CD14-positive monocyte (primary cell): ENCODE measurements around the gene GBP3. TPM values are rescaled to one million over a fixed set of nuclear protein-coding genes. Genes with fewer than 3 reads are reported as not detected.
"Not testable (repeated sequence)": the region's sequence is repeated elsewhere in the genome, so short reads cannot be mapped to it uniquely, and the experiment has no call there.

Source experiments
- DNase-seq, 3 donors: peaks; one replicate each; pipeline ENCODE4 v3.0.0-alpha.2; 2011 to 2022
- H2AFZ ChIP-seq: 2 replicates; pipeline ENCODE4 v1.6.0; 2012; ENCODE audit warnings: mild to moderate bottlenecking, low read depth, low read length, inconsistent platforms; ENCODE audit not compliant: insufficient read depth, poor library complexity, severe bottlenecking
- H3K27ac ChIP-seq, 2 donors: 1 replicate in 1 of 2; 2 replicates in 1 of 2; pipeline ENCODE4 v1.5.1; 2012 to 2013; ENCODE audit warnings: low read length in 2 of 2, control low read depth in 1 of 2, inconsistent platforms in 1 of 2, low read depth in 1 of 2, mild to moderate bottlenecking in 1 of 2
- H3K27me3 ChIP-seq, 2 donors: one replicate each; pipeline versions ENCODE4 v1.6.0 to v1.6.1; 2011 to 2013; ENCODE audit warnings: low read length in 2 of 2; ENCODE audit not compliant: control insufficient read depth in 2 of 2, insufficient read depth in 2 of 2
- H3K36me3 ChIP-seq, 2 donors: replicated peaks in 1 of 2; 1 replicate in 1 of 2; 2 replicates in 1 of 2; pipeline versions ENCODE4 v1.5.1 to v1.6.1; 2012 to 2013; ENCODE audit warnings: low read length in 2 of 2, control low read depth in 1 of 2, inconsistent platforms in 1 of 2, mild to moderate bottlenecking in 1 of 2; ENCODE audit not compliant: insufficient read depth in 2 of 2, control insufficient read depth in 1 of 2
- H3K4me1 ChIP-seq, 2 donors: 1 replicate in 1 of 2; 2 replicates in 1 of 2; pipeline versions ENCODE4 v1.5.1 to v1.6.1; 2012 to 2013; ENCODE audit warnings: low read length in 2 of 2, control low read depth in 1 of 2, inconsistent platforms in 1 of 2, mild to moderate bottlenecking in 1 of 2, moderate library complexity in 1 of 2; ENCODE audit not compliant: insufficient read depth in 2 of 2, control insufficient read depth in 1 of 2
- H3K4me2 ChIP-seq: replicated peaks from 2 replicates; pipeline ENCODE3; 2012; ENCODE audit warnings: low read length, moderate library complexity, mild to moderate bottlenecking; ENCODE audit not compliant: poor library complexity, severe bottlenecking; ENCODE audit errors: extremely low read depth
- H3K4me3 ChIP-seq, 3 experiments: fragments of 200-600 bp in 1 of 3; sonication (generic) in 1 of 3; replicated peaks in 1 of 3; 1 replicate in 2 of 3; 2 replicates in 1 of 3; pipeline ENCODE4 v1.5.1; 2011 to 2013; ENCODE audit warnings: low read length in 3 of 3, mild to moderate bottlenecking in 3 of 3, control low read depth in 2 of 3, low read depth in 2 of 3, inconsistent platforms in 1 of 3, moderate library complexity in 1 of 3
- H3K79me2 ChIP-seq: 2 replicates; pipeline ENCODE4 v1.6.0; 2012; ENCODE audit warnings: mild to moderate bottlenecking, control low read depth, inconsistent platforms, low read length, moderate library complexity; ENCODE audit not compliant: insufficient read depth
- H3K9ac ChIP-seq: 2 replicates; pipeline ENCODE4 v1.6.0; 2017; ENCODE audit warnings: low read length, mild to moderate bottlenecking; ENCODE audit not compliant: insufficient read depth, poor library complexity, severe bottlenecking
- H3K9me3 ChIP-seq, 2 donors: replicated peaks in 1 of 2; 1 replicate in 1 of 2; 2 replicates in 1 of 2; pipeline versions ENCODE4 v1.5.1 to v1.6.1; 2012 to 2013; ENCODE audit warnings: low read length in 2 of 2, control low read depth in 1 of 2; ENCODE audit not compliant: control insufficient read depth in 1 of 2, insufficient read depth in 1 of 2
- H4K20me1 ChIP-seq: 2 replicates; pipeline ENCODE4 v1.6.0; 2012; ENCODE audit warnings: mild to moderate bottlenecking, low read length, control low read depth, moderate library complexity; ENCODE audit not compliant: insufficient read depth
- H3K27ac Mint-ChIP-seq, 7 donors: one replicate each; pipeline ENCODE4 v1.8.0; 2020; ENCODE audit warnings: mild to moderate bottlenecking in 7 of 7, mixed read lengths in 7 of 7, moderate library complexity in 6 of 7, inconsistent platforms in 2 of 7
- H3K27me3 Mint-ChIP-seq, 3 donors: one replicate each; pipeline ENCODE4 v1.8.0; 2021 to 2022; ENCODE audit warnings: low read depth in 3 of 3, mild to moderate bottlenecking in 3 of 3, mixed read lengths in 3 of 3, moderate library complexity in 3 of 3, inconsistent platforms in 1 of 3
- H3K36me3 Mint-ChIP-seq, 2 donors: one replicate each; pipeline ENCODE4 v1.8.0; 2020; ENCODE audit warnings: mixed read lengths in 2 of 2, inconsistent platforms in 1 of 2, mild to moderate bottlenecking in 1 of 2
- H3K4me1 Mint-ChIP-seq: one replicate; pipeline ENCODE4 v1.8.0; 2020; ENCODE audit warnings: mild to moderate bottlenecking, mixed read lengths
- H3K4me3 Mint-ChIP-seq, 2 donors: one replicate each; pipeline ENCODE4 v1.8.0; 2020; ENCODE audit warnings: mild to moderate bottlenecking in 2 of 2, mixed read lengths in 2 of 2, moderate library complexity in 1 of 2
- H3K9me3 Mint-ChIP-seq, 7 donors: one replicate each; pipeline ENCODE4 v1.8.0; 2020 to 2022; ENCODE audit warnings: mixed read lengths in 7 of 7, mild to moderate bottlenecking in 6 of 7, moderate library complexity in 6 of 7, inconsistent platforms in 2 of 7
- CTCF ChIP-seq: fragments of 200-600 bp; IDR thresholded peaks from one replicate; pipeline ENCODE4 v1.8.0; 2022; ENCODE audit warnings: antibody characterized with exemption, mild to moderate bottlenecking
- WGBS: methylation state at CpG from one replicate; pipeline ENCODE4 v1.1.5; 2013; ENCODE audit warnings: missing lambda C conversion rate; ENCODE audit not compliant: insufficient coverage; 5-methylcytosine and 5-hydroxymethylcytosine counted together
- intact Hi-C, 2 donors: fragments of 100-400 bp; cut with micrococcal nuclease; formaldehyde crosslinking; loops; one replicate each; pipeline versions ENCODE4 v1.15.0 to v1.15.1; 2023
- polyA plus RNA-seq, 3 donors: library from polyadenylated mRNA; depleted of rRNA in 1 of 3; unstranded in 2 of 3; stranded (reverse) in 1 of 3; fragments of 300-500 nt in 2 of 3; fragments of >200 nt in 1 of 3; fragmentation: Illumina TruSeq in 2 of 3; gene quantifications; 1 replicate in 2 of 3; 2 replicates in 1 of 3; pipeline ENCODE4 v1.2.3, GENCODE V29; 2012 to 2021

The GBP3 gene
- polyA plus RNA-seq, 3 donors: 6.9 to 17.3 (median 12.4) TPM

GRCh38 chr1:88979054-88979748 lies 43.5 kb downstream of the GBP3 start:
- WGBS: no CpG with 5 or more reads among the region's 2 CpGs
- no peak overlapping the region for H3K27ac ChIP-seq
- Mint-ChIP-seq H3K4me3 (no peak overlapping the region), H3K36me3 (peaks cover 25 to 36% of the 10 kb centered on the region in 2 donors), H3K9me3 (peaks cover 0 to 8% (median 6%) of the 10 kb centered on the region in 7 donors), H3K27me3 (no peaks in the 10 kb centered on the region), H3K27ac (no peak overlapping the region), H3K4me1 (peaks cover 24% of the 10 kb centered on the region)
- DNase-seq: no peak
- H3K4me1 ChIP-seq: peaks cover 10 to 14% of the 10 kb centered on the region in 2 donors
- peaks cover 38% of the 10 kb centered on the region for H4K20me1 ChIP-seq
- TF ChIP-seq CTCF: no peak
- no peak overlapping the region for H3K9ac ChIP-seq
- H3K4me3 ChIP-seq: no peak overlapping the region
- no peak overlapping the region for H2AFZ ChIP-seq
- H3K9me3 ChIP-seq: peaks cover 0 to 5% of the 10 kb centered on the region in 2 donors
- H3K4me2 ChIP-seq: no peak overlapping the region
- H3K79me2 ChIP-seq: peaks cover 53% of the 10 kb centered on the region
- H3K36me3 ChIP-seq: peaks cover 4 to 24% of the 10 kb centered on the region in 2 donors
- intact Hi-C loops: no loop called here
- no peaks in the 10 kb centered on the region for H3K27me3 ChIP-seq

DNA sequence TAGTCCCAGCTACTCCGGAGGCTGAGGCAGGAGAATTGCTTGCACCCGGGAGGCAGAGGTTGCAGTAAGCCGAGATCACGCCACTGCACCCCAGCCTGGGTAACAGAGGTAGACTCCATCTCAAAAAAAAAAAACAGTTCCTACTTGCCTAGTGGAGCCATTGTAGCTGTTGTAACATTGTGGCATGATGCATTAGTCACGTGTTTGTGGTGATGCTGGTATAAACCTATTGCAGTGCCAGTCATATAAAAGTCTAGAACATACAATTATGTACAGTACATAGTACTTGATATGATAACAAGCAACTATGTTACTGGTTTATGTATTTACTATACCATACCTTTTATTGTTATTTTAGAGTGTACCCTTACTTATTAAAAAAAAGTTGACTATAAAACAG lies 46.4 kb downstream of the GBP3 start:
- Histone ChIP-seq H3K36me3 (peaks cover 2 to 12% of the 10 kb centered on the region in 2 donors), H2AFZ (no peak overlapping the region), H3K27me3 (no peaks in the 10 kb centered on the region), H4K20me1 (peaks cover 37% of the 10 kb centered on the region), H3K4me2 (no peak overlapping the region), H3K79me2 (peaks cover 46% of the 10 kb centered on the region), H3K27ac (no peak overlapping the region), H3K4me1 (peaks cover 8% of the 10 kb centered on the region in 2 donors), H3K4me3 (no peak overlapping the region), H3K9me3 (peaks cover 0 to 5% of the 10 kb centered on the region in 2 donors), H3K9ac (no peak overlapping the region)
- Mint-ChIP-seq H3K27me3 (no peaks in the 10 kb centered on the region), H3K36me3 (peaks cover 10 to 18% of the 10 kb centered on the region in 2 donors), H3K4me1 (peaks cover 15% of the 10 kb centered on the region), H3K4me3 (no peak overlapping the region), H3K27ac (no peak overlapping the region), H3K9me3 (peaks cover 0 to 8% (median 5%) of the 10 kb centered on the region in 7 donors)
- no peak for TF ChIP-seq CTCF
- WGBS: no CpG with 5 or more reads among the region's 5 CpGs
- peak in 1 of 3 donors; percentile 22 for DNase-seq
- intact Hi-C loops: no loop called here

- H3K9me3 ChIP-seq, H3K27me3 ChIP-seq, H3K4me1 ChIP-seq, DNase-seq, H3K9me3 Mint-ChIP-seq, H3K4me2 ChIP-seq, H3K9ac ChIP-seq, H3K4me3 Mint-ChIP-seq, H3K27ac ChIP-seq, H3K4me3 ChIP-seq, H3K27me3 Mint-ChIP-seq, intact Hi-C loops, H2AFZ ChIP-seq: not testable (repeated sequence)
- peaks cover 13% of the 10 kb centered on the region for H3K4me1 Mint-ChIP-seq
- peaks cover 10 to 20% of the 10 kb centered on the region in 2 donors for H3K36me3 Mint-ChIP-seq
- WGBS: 56% methylated on average over 9 of the region's 13 CpGs
- Histone ChIP-seq H3K36me3 (peaks cover 4 to 14% of the 10 kb centered on the region in 2 donors), H3K79me2 (peaks cover 31% of the 10 kb centered on the region), H4K20me1 (peaks cover 29% of the 10 kb centered on the region)
- H3K27ac Mint-ChIP-seq: peak overlapping the region in 1 of 7 donors; percentile 46
Observed at GRCh38 chr1:88974616-88975172, 48.0 kb downstream of the GBP3 start.
